Neural crest cell (in vitro differentiated cells): ENCODE results near the gene DRC3. TPM values are rescaled to one million over a fixed set of nuclear protein-coding genes. Genes with fewer than 3 reads are reported as not detected.
"Not testable (repeated sequence)": the region's sequence is repeated elsewhere in the genome, so short reads cannot be mapped to it uniquely, and the experiment has no call there.

Experiments
- DNase-seq: peaks from one replicate; pipeline ENCODE4 v3.0.0; 2021; ENCODE audit warnings: low read depth, mixed read lengths, low spot score
- H3K27ac Mint-ChIP-seq: one replicate; pipeline ENCODE4 v1.8.0; 2021; ENCODE audit warnings: mild to moderate bottlenecking, mixed read lengths; ENCODE audit not compliant: unreplicated experiment
- H3K27me3 Mint-ChIP-seq: 2 replicates; pipeline ENCODE4 v1.8.0; 2021; ENCODE audit warnings: low read depth, mild to moderate bottlenecking, mixed read lengths
- H3K36me3 Mint-ChIP-seq: 2 replicates; pipeline ENCODE4 v1.8.0; 2021; ENCODE audit warnings: low read depth, mild to moderate bottlenecking, mixed read lengths
- H3K4me1 Mint-ChIP-seq: 2 replicates; pipeline ENCODE4 v1.8.0; 2021; ENCODE audit warnings: mixed read lengths
- H3K4me3 Mint-ChIP-seq: one replicate; pipeline ENCODE4 v1.8.0; 2021; ENCODE audit warnings: mild to moderate bottlenecking, mixed read lengths
- H3K9me3 Mint-ChIP-seq: 2 replicates; pipeline ENCODE4 v1.8.0; 2021; ENCODE audit warnings: mixed read lengths
- CTCF ChIP-seq: fragments of 200-600 bp; sonication (generic); conservative IDR thresholded peaks from 2 replicates; pipeline ENCODE4 v1.5.0; 2021; ENCODE audit warnings: antibody characterized with exemption, mild to moderate bottlenecking
- total RNA-seq: library from RNA; stranded (reverse); gene quantifications from 2 replicates; pipeline ENCODE4 v1.2.1, GENCODE V29; 2021

The DRC3 gene
- total RNA-seq, 1 donor from 2014 or later = 0.61 TPM

GRCh38 chr17:17938388-17939107 lies 34.1 kb upstream of the DRC3 start:
- Mint-ChIP-seq H3K9me3 (no peaks in the 10 kb centered on the region), H3K27ac (no peak overlapping the region), H3K27me3 (no peaks in the 10 kb centered on the region), H3K36me3 (no peaks in the 10 kb centered on the region), H3K4me1 (peaks cover 59% of the 10 kb centered on the region), H3K4me3 (no peak overlapping the region)
- DNase-seq = no peak
- no peak for TF ChIP-seq CTCF

- H3K27me3 Mint-ChIP-seq, DNase-seq, H3K36me3 Mint-ChIP-seq, H3K27ac Mint-ChIP-seq, H3K4me3 Mint-ChIP-seq, H3K9me3 Mint-ChIP-seq: not testable (repeated sequence)
- peaks cover 68% of the 10 kb centered on the region for H3K4me1 Mint-ChIP-seq
Measured at GRCh38 chr17:17939941-17940340, 32.7 kb upstream of the DRC3 start.

GRCh38 chr17:17940441-17940911 lies 32.2 kb upstream of the DRC3 start:
- H3K36me3 Mint-ChIP-seq = no peaks in the 10 kb centered on the region
- peaks cover 63% of the 10 kb centered on the region for H3K4me1 Mint-ChIP-seq
- no peak overlapping the region for H3K27ac Mint-ChIP-seq
- H3K4me3 Mint-ChIP-seq = no peak overlapping the region
- no peaks in the 10 kb centered on the region for H3K27me3 Mint-ChIP-seq
- H3K9me3 Mint-ChIP-seq = no peaks in the 10 kb centered on the region
- no peak for TF ChIP-seq CTCF
- no peak for DNase-seq

- no peaks in the 10 kb centered on the region for H3K9me3 Mint-ChIP-seq
- no peak overlapping the region for H3K27ac Mint-ChIP-seq
- no peaks in the 10 kb centered on the region for H3K27me3 Mint-ChIP-seq
- no peak overlapping the region for H3K4me3 Mint-ChIP-seq
- H3K4me1 Mint-ChIP-seq = peaks cover 57% of the 10 kb centered on the region
- no peaks in the 10 kb centered on the region for H3K36me3 Mint-ChIP-seq
- DNase-seq = no peak
- TF ChIP-seq CTCF = no peak
Measured at GRCh38 chr17:17941015-17941414, 31.6 kb upstream of the DRC3 start.

- no peaks in the 10 kb centered on the region for H3K36me3 Mint-ChIP-seq
- H3K27ac Mint-ChIP-seq = no peak overlapping the region
- TF ChIP-seq CTCF = no peak
- H3K9me3 Mint-ChIP-seq = no peaks in the 10 kb centered on the region
- H3K27me3 Mint-ChIP-seq = no peaks in the 10 kb centered on the region
- H3K4me1 Mint-ChIP-seq = peaks cover 41% of the 10 kb centered on the region
- no peak overlapping the region for H3K4me3 Mint-ChIP-seq
- no peak for DNase-seq
Measured at GRCh38 chr17:17942846-17943245, 29.8 kb upstream of the DRC3 start.

- Mint-ChIP-seq H3K4me3 (no peak overlapping the region), H3K36me3 (no peaks in the 10 kb centered on the region), H3K27ac (no peak overlapping the region), H3K9me3 (no peaks in the 10 kb centered on the region), H3K27me3 (no peaks in the 10 kb centered on the region), H3K4me1 (peaks cover 37% of the 10 kb centered on the region)
- DNase-seq = no peak
- no peak for TF ChIP-seq CTCF
Measured at GRCh38 chr17:17943281-17943984, 29.2 kb upstream of the DRC3 start.
